ENCODE data around the gene ELL3.

DNA sequence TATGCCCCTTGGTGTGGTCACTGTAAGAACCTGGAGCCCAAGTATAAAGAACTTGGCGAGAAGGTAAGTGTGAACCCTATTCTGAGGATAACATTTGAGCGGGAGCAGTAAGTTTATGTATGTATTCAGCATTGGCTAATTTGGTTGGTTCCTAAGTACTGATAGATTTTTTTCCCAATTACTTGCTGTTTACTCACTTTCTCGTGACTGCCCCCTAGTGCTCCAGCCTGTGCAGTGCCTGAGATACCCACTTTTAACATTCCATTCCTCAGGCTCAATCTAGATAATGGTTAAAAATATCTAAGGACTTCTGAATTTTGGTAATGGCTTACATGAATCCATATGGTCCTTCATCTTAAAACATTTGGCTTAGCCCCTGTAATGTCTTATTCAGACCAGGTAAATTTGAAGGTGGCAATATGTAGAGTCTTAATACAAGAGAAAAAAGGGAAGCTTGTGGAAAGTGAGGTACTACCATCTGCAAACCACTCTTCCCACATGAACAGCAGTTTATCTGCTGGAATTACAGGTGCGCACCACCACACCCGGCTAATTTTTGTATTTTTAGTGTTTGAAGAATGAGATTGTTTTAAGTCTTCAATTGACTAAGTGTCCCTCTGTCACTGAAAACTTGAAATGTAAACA lies 7.1 kb downstream of the ELL3 start:
- TF ChIP-seq, protein P1, sequence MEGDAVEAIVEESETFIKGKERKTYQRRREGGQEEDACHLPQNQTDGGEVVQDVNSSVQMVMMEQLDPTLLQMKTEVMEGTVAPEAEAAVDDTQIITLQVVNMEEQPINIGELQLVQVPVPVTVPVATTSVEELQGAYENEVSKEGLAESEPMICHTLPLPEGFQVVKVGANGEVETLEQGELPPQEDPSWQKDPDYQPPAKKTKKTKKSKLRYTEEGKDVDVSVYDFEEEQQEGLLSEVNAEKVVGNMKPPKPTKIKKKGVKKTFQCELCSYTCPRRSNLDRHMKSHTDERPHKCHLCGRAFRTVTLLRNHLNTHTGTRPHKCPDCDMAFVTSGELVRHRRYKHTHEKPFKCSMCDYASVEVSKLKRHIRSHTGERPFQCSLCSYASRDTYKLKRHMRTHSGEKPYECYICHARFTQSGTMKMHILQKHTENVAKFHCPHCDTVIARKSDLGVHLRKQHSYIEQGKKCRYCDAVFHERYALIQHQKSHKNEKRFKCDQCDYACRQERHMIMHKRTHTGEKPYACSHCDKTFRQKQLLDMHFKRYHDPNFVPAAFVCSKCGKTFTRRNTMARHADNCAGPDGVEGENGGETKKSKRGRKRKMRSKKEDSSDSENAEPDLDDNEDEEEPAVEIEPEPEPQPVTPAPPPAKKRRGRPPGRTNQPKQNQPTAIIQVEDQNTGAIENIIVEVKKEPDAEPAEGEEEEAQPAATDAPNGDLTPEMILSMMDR (IDR thresholded peaks at IDR 0.05), result peak; percentile 58 to 77 (median 74)
- TF ChIP-seq POLR2A (IDR thresholded peaks at IDR 0.05), result no peak

All from right lobe of liver (tissue), 4 donors.